Activated T-helper 1 cell treated with anti-CD3 and anti-CD28 coated beads, Interleukin-12 subunit alpha, Interleukin-12 subunit beta, Interleukin-2, Interleukin-4 antibody, amounts not matched to agents 30 ng/mL and 10 ng/mL and 1 ng/mL, durations not matched to agents 14 hours and 24 hours and 36 hours (primary cell): ENCODE data around the gene MAGI1. TPM values are rescaled to one million over a fixed set of nuclear protein-coding genes. Genes with fewer than 3 reads are reported as not detected.
"Not testable (repeated sequence)": the region's sequence is repeated elsewhere in the genome, so short reads cannot be mapped to it uniquely, and the experiment has no call there.

ENCODE experiments used
- DNase-seq: peaks from one replicate; pipeline ENCODE4 v3.0.0; 2021; ENCODE audit warnings: low spot score
- H3K27ac Mint-ChIP-seq: one replicate; pipeline ENCODE4 v1.8.0; 2021; ENCODE audit warnings: mild to moderate bottlenecking, mixed read lengths
- H3K27me3 Mint-ChIP-seq: one replicate; pipeline ENCODE4 v1.8.0; 2022; ENCODE audit warnings: mild to moderate bottlenecking, moderate library complexity, mixed read lengths; ENCODE audit not compliant: insufficient read depth
- H3K36me3 Mint-ChIP-seq: one replicate; pipeline ENCODE4 v1.8.0; 2021; ENCODE audit warnings: low read depth, mixed read lengths
- H3K4me1 Mint-ChIP-seq: one replicate; pipeline ENCODE4 v1.8.0; 2021; ENCODE audit warnings: low read depth, mixed read lengths
- H3K4me3 Mint-ChIP-seq: one replicate; pipeline ENCODE4 v1.8.0; 2021; ENCODE audit warnings: mild to moderate bottlenecking, moderate library complexity, mixed read lengths
- H3K9me3 Mint-ChIP-seq: one replicate; pipeline ENCODE4 v1.8.0; 2021; ENCODE audit warnings: mixed read lengths
- intact Hi-C: fragments of 100-400 bp; cut with micrococcal nuclease; formaldehyde crosslinking; loops from one replicate; pipeline ENCODE4 v1.15.1; 2024
- total RNA-seq: library from RNA; stranded (reverse); gene quantifications from 2 replicates; pipeline ENCODE4 v1.2.3, GENCODE V29; 2022

Gene MAGI1
- total RNA-seq, 1 donor from 2014 or later, result 0.75 TPM

- no peak overlapping the region for H3K27ac Mint-ChIP-seq
- H3K4me3 Mint-ChIP-seq, result no peak overlapping the region
- H3K36me3 Mint-ChIP-seq, result no peaks in the 10 kb centered on the region
- intact Hi-C loops, result no loop called here
- H3K9me3 Mint-ChIP-seq, result no peaks in the 10 kb centered on the region
- H3K4me1 Mint-ChIP-seq, result no peaks in the 10 kb centered on the region
- no peak for DNase-seq
- no peaks in the 10 kb centered on the region for H3K27me3 Mint-ChIP-seq
Observed at GRCh38 chr3:65557899-65558564, 480.7 kb downstream of the MAGI1 start.

GRCh38 chr3:65556934-65557577 is 481.7 kb downstream of the MAGI1 start:
- H3K36me3 Mint-ChIP-seq, result no peaks in the 10 kb centered on the region
- DNase-seq, result no peak
- no peaks in the 10 kb centered on the region for H3K9me3 Mint-ChIP-seq
- intact Hi-C loops, result no loop called here
- no peak overlapping the region for H3K27ac Mint-ChIP-seq
- no peaks in the 10 kb centered on the region for H3K27me3 Mint-ChIP-seq
- no peak overlapping the region for H3K4me3 Mint-ChIP-seq
- H3K4me1 Mint-ChIP-seq, result no peaks in the 10 kb centered on the region

- H3K36me3 Mint-ChIP-seq, result no peaks in the 10 kb centered on the region
- H3K4me3 Mint-ChIP-seq, result no peak overlapping the region
- no peaks in the 10 kb centered on the region for H3K4me1 Mint-ChIP-seq
- no peak for DNase-seq
- no peak overlapping the region for H3K27ac Mint-ChIP-seq
- intact Hi-C loops, result no loop called here
- peaks cover 6% of the 10 kb centered on the region for H3K27me3 Mint-ChIP-seq
- no peaks in the 10 kb centered on the region for H3K9me3 Mint-ChIP-seq
Observed at GRCh38 chr3:65552434-65552833, 486.3 kb downstream of the MAGI1 start.

- H3K4me1 Mint-ChIP-seq, result no peaks in the 10 kb centered on the region
Observed at GRCh38 chr3:65551945-65552344, 486.8 kb downstream of the MAGI1 start.

GRCh38 chr3:65550137-65550536 is 488.6 kb downstream of the MAGI1 start:
- Mint-ChIP-seq H3K27ac (no peak overlapping the region), H3K36me3 (no peaks in the 10 kb centered on the region), H3K9me3 (no peaks in the 10 kb centered on the region), H3K4me3 (no peak overlapping the region), H3K27me3 (peaks cover 6% of the 10 kb centered on the region), H3K4me1 (no peaks in the 10 kb centered on the region)
- DNase-seq, result no peak
- intact Hi-C loops, result no loop called here

More at GRCh38 chr3:65551945-65552344, 486.8 kb downstream of the MAGI1 start:
- peaks cover 6% of the 10 kb centered on the region for H3K27me3 Mint-ChIP-seq
- H3K9me3 Mint-ChIP-seq, result no peaks in the 10 kb centered on the region
- intact Hi-C loops, result no loop called here
- no peak overlapping the region for H3K4me3 Mint-ChIP-seq
- no peak overlapping the region for H3K27ac Mint-ChIP-seq
- H3K36me3 Mint-ChIP-seq, result no peaks in the 10 kb centered on the region
- DNase-seq, result no peak

GRCh38 chr3:65549626-65549959 is 489.1 kb downstream of the MAGI1 start:
- no peak overlapping the region for H3K27ac Mint-ChIP-seq
- H3K9me3 Mint-ChIP-seq, result no peaks in the 10 kb centered on the region
- DNase-seq, result no peak
- intact Hi-C loops, result no loop called here
- H3K4me3 Mint-ChIP-seq, result no peak overlapping the region
- no peaks in the 10 kb centered on the region for H3K4me1 Mint-ChIP-seq
- no peaks in the 10 kb centered on the region for H3K36me3 Mint-ChIP-seq
- H3K27me3 Mint-ChIP-seq, result peaks cover 6% of the 10 kb centered on the region

GRCh38 chr3:65548848-65549625 is 489.7 kb downstream of the MAGI1 start:
- no peaks in the 10 kb centered on the region for H3K9me3 Mint-ChIP-seq
- H3K36me3 Mint-ChIP-seq, result no peaks in the 10 kb centered on the region
- H3K27ac Mint-ChIP-seq, result no peak overlapping the region
- peaks cover 6% of the 10 kb centered on the region for H3K27me3 Mint-ChIP-seq
- no peaks in the 10 kb centered on the region for H3K4me1 Mint-ChIP-seq
- intact Hi-C loops, result no loop called here
- no peak overlapping the region for H3K4me3 Mint-ChIP-seq
- DNase-seq, result no peak

- peaks cover 6% of the 10 kb centered on the region for H3K27me3 Mint-ChIP-seq
- intact Hi-C loops, result no loop called here
- no peaks in the 10 kb centered on the region for H3K36me3 Mint-ChIP-seq
- no peak for DNase-seq
- no peaks in the 10 kb centered on the region for H3K4me1 Mint-ChIP-seq
- H3K9me3 Mint-ChIP-seq, result no peaks in the 10 kb centered on the region
- no peak overlapping the region for H3K27ac Mint-ChIP-seq
- H3K4me3 Mint-ChIP-seq, result no peak overlapping the region
Observed at GRCh38 chr3:65545429-65545828, 493.3 kb downstream of the MAGI1 start.

- H3K4me1 Mint-ChIP-seq, intact Hi-C loops, H3K9me3 Mint-ChIP-seq, H3K4me3 Mint-ChIP-seq, H3K27ac Mint-ChIP-seq, H3K36me3 Mint-ChIP-seq, H3K27me3 Mint-ChIP-seq, DNase-seq: not testable (repeated sequence)
Observed at GRCh38 chr3:65543391-65543790, 495.3 kb downstream of the MAGI1 start.

GRCh38 chr3:65540666-65541065 is 498.1 kb downstream of the MAGI1 start:
- H3K27me3 Mint-ChIP-seq, result no peaks in the 10 kb centered on the region
- intact Hi-C loops, result no loop called here

GRCh38 chr3:65539616-65540015 is 499.1 kb downstream of the MAGI1 start:
- H3K4me3 Mint-ChIP-seq, result no peak overlapping the region
- no peak for DNase-seq
- H3K4me1 Mint-ChIP-seq, result no peaks in the 10 kb centered on the region
- no peak overlapping the region for H3K27ac Mint-ChIP-seq
- H3K9me3 Mint-ChIP-seq, result no peaks in the 10 kb centered on the region
- intact Hi-C loops, result no loop called here
- no peaks in the 10 kb centered on the region for H3K27me3 Mint-ChIP-seq
- no peaks in the 10 kb centered on the region for H3K36me3 Mint-ChIP-seq

More at GRCh38 chr3:65540666-65541065, 498.1 kb downstream of the MAGI1 start:
- H3K4me3 Mint-ChIP-seq, result no peak overlapping the region
- H3K4me1 Mint-ChIP-seq, result no peaks in the 10 kb centered on the region
- DNase-seq, result no peak
- H3K9me3 Mint-ChIP-seq, result no peaks in the 10 kb centered on the region
- no peaks in the 10 kb centered on the region for H3K36me3 Mint-ChIP-seq
- H3K27ac Mint-ChIP-seq, result no peak overlapping the region

GRCh38 chr3:65538101-65538500 is 500.6 kb downstream of the MAGI1 start:
- Mint-ChIP-seq H3K4me3 (no peak overlapping the region), H3K9me3 (no peaks in the 10 kb centered on the region), H3K36me3 (no peaks in the 10 kb centered on the region), H3K27ac (no peak overlapping the region), H3K4me1 (no peaks in the 10 kb centered on the region), H3K27me3 (no peaks in the 10 kb centered on the region)
- intact Hi-C loops, result no loop called here
- no peak for DNase-seq

GRCh38 chr3:65537109-65537508 is 501.6 kb downstream of the MAGI1 start:
- H3K9me3 Mint-ChIP-seq, result no peaks in the 10 kb centered on the region
- no peak for DNase-seq
- no peaks in the 10 kb centered on the region for H3K27me3 Mint-ChIP-seq
- intact Hi-C loops, result no loop called here
- no peaks in the 10 kb centered on the region for H3K4me1 Mint-ChIP-seq
- H3K27ac Mint-ChIP-seq, result no peak overlapping the region
- no peak overlapping the region for H3K4me3 Mint-ChIP-seq
- no peaks in the 10 kb centered on the region for H3K36me3 Mint-ChIP-seq
